Stomach smooth muscle (tissue), 2 donors: Measurements from ENCODE around the gene ZBTB20.

Source experiments
- H3K27ac ChIP-seq: one replicate; pipeline ENCODE4 v1.7.0; 2013; ENCODE audit warnings: mild to moderate bottlenecking, low read length, inconsistent platforms
- H3K27me3 ChIP-seq, 2 donors: one replicate each; pipeline ENCODE4 v1.7.0; 2013; ENCODE audit warnings: low read length in 2 of 2; ENCODE audit not compliant: insufficient read depth in 2 of 2, control insufficient read depth in 1 of 2
- H3K36me3 ChIP-seq, 2 donors: one replicate each; pipeline ENCODE4 v1.7.0; 2013; ENCODE audit warnings: low read length in 2 of 2; ENCODE audit not compliant: control insufficient read depth in 2 of 2, insufficient read depth in 2 of 2
- H3K4me1 ChIP-seq: one replicate; pipeline ENCODE4 v1.7.0; 2013; ENCODE audit warnings: low read length; ENCODE audit not compliant: control insufficient read depth, insufficient read depth
- H3K4me3 ChIP-seq, 2 donors: one replicate each; pipeline ENCODE4 v1.7.0; 2013; ENCODE audit warnings: low read length in 2 of 2
- H3K9ac ChIP-seq, 2 donors: one replicate each; pipeline ENCODE4 v1.7.0; 2013; ENCODE audit warnings: low read length in 2 of 2, mild to moderate bottlenecking in 1 of 2
- H3K9me3 ChIP-seq, 2 donors: one replicate each; pipeline ENCODE4 v1.7.0; 2013; ENCODE audit warnings: low read length in 2 of 2; ENCODE audit not compliant: control insufficient read depth in 2 of 2
- donor health status: healthy.
- donor health status: Pancreatic carcinoma.

Gene ZBTB20

DNA sequence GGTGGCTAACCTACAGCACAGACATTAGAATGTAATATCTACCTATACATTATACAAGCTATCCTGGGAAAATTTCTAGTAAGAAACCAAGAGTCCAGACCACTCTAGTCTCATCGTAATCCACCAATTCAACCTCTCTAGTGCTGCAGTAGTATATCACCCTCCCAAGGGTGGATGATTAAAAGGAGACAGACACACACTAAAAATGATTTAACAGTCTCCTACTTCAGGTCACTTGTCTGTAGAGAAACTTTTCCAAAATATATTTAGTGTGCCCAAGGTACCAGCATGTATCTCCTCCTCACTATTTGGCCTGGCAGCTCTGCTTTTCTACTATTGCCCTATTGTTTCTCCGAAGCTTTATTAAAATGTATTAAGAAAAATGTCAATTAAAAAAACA, 45.0 kb downstream of the ZBTB20 start:
- Histone ChIP-seq H3K27me3 (no peaks in the 10 kb centered on the region), H3K27ac (no peak overlapping the region), H3K4me1 (peaks cover 2% of the 10 kb centered on the region), H3K36me3 (peaks cover 0 to 2% of the 10 kb centered on the region in 2 donors), H3K9ac (no peak overlapping the region), H3K9me3 (no peaks in the 10 kb centered on the region), H3K4me3 (no peak overlapping the region)

DNA sequence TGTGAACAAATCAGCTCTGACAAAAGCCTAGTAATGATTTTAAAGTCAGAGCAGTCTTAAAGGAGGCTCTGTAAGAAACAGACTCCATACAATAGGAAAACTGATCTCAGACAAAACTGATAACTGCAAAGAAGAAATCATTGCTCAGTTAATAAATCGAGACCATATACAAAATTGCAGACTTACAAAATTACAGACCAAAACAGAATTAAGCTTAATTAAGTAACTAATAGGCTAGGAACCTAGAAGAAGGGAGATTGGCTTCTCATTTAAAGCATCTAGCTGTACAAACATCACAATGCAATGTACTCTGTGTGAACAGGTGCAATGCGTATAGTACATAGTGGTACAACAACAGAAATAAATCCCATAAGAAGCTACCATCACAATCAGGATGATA, 46.3 kb downstream of the ZBTB20 start:
- Histone ChIP-seq H3K9me3 (no peaks in the 10 kb centered on the region), H3K27ac (no peak overlapping the region), H3K4me1 (peaks cover 2% of the 10 kb centered on the region), H3K27me3 (no peaks in the 10 kb centered on the region), H3K4me3 (peak overlapping the region; percentile 70 to 73), H3K9ac (peak overlapping the region in 1 of 2 donors; percentile 67), H3K36me3 (peaks cover 0 to 2% of the 10 kb centered on the region in 2 donors)

DNA sequence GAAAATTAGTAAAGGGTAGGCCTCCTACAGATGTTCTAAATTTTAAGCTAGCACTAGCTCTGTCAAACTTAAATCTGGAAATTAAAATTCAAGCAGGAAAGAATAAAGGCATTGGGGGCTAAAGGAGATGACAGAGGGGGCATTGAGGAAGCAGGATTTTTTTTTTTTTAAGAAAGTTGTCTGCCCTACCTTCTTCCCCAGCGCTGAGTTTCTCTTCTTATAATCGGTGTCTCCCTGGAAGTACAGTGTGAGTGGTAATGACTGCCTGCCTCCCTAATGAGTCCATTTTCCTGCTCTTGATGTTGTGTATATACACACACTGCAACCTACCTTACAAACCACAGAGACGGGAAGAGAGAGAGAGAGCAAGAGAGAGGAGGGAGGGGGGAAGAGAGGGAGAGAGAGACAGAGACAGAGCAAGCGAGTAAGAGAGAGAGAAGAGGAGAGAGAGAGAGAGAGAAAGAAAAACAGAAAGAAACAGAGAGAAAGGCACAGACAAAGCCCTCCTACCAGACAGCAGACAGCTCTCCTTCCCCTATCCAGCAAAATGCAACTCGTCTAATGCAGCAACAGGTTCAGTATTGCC, 47.0 kb downstream of the ZBTB20 start:
- H3K4me1 ChIP-seq, result peaks cover 2% of the 10 kb centered on the region
- no peaks in the 10 kb centered on the region for H3K27me3 ChIP-seq
- H3K9me3 ChIP-seq, result no peaks in the 10 kb centered on the region
- peak overlapping the region; percentile 11 for H3K27ac ChIP-seq
- peaks cover 0 to 2% of the 10 kb centered on the region in 2 donors for H3K36me3 ChIP-seq
- H3K9ac ChIP-seq, result peak overlapping the region; percentile 67 to 68
- peak overlapping the region; percentile 70 to 73 for H3K4me3 ChIP-seq

DNA sequence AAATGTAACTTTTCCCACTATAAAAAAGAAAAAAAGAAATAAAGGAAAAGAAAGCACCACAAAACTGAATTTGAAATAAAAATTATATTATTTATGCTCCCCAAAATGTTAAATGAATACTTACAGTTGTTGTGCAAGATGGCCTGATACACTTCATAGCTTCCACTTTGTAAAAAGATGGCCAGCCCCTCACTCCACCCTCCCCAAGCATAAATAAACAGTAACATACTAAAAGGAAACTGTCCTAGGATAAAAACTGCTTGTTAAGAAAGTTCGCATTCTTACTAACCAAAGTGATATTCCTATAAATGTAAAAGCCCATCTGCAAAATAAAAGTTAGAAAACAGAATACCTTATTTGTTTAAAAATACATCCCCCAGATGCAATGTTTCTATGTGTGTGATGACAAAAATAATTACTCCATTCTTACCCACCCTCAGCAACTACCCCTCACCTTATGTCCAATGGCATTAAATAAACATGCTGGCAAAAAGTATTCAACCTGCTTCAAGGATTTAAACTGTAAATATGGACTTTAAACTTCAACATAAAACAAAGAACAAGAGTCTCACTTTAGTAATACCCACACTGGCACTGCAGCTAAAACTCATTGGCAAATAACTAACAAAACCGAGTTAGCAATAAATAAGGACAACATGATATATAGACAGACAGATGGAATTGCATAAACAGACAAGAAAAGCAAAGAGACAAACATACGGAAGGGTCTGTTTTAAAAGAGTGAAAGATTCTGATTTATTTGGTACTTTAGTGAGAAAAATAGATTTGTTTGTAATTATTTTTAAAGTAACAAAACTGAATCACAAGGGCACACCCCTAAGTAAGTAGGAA, 47.7 kb downstream of the ZBTB20 start:
- Histone ChIP-seq H3K4me1 (peaks cover 2% of the 10 kb centered on the region), H3K9me3 (no peaks in the 10 kb centered on the region), H3K9ac (peak overlapping the region; percentile 67 to 68), H3K36me3 (peaks cover 0 to 2% of the 10 kb centered on the region in 2 donors), H3K4me3 (peak overlapping the region; percentile 70 to 73), H3K27me3 (no peaks in the 10 kb centered on the region), H3K27ac (peak overlapping the region; percentile 11)

DNA sequence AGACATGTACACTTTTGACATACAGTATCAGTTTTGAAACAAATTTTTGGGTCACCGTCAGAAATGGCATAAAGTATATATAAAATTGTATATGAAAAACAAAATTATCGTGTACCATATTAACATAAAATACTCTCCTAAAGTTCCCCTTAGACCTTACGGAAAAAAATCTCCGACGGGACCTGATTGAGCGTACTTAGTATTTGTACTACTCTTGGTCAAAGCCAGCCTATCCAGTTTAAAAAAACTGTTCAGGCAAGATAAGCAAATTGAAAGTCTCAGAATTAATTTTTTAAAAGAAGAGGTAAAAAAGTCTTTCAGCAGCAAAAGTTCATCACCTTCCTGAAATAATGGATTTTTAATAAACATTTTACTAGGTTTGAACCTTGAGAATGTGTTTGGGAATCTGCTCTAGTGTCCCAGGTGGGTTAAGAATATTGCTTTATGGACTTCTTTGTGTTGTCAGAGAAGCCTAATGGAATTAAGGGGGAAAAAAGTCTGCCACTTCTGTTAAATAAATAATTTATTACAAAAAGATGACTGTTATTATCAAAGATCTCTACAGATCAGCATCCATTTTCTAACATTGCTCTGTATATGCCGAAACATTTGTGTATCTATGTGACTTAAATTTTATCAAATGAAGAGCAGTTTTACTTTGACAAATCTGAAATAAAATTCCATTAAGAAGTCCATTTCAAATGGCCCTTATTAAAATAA, 48.6 kb downstream of the ZBTB20 start:
- Histone ChIP-seq H3K36me3 (no peaks in the 10 kb centered on the region), H3K9ac (no peak overlapping the region), H3K4me3 (no peak overlapping the region), H3K27me3 (no peaks in the 10 kb centered on the region), H3K9me3 (no peaks in the 10 kb centered on the region), H3K4me1 (peaks cover 2% of the 10 kb centered on the region), H3K27ac (no peak overlapping the region)

DNA sequence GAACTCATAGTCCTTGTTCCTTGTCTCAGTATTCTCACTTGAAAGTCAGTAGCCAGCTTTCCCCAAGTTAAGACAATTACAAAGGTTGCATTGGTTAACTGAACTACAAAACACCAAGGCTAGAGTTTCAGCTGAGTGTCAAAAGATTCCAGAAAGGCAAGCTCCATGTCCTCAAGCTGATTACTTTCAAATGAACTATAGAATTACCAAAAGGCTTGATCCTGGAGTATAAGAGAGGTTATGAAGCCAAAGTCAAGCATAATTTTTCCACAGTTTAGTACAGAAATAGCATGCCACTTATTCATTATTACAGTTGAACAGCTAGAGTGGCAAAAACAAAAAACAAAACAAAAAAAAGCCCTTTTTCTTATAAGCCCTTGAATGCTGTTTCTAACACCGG, 51.9 kb downstream of the ZBTB20 start:
- Histone ChIP-seq H3K9me3 (no peaks in the 10 kb centered on the region), H3K36me3 (no peaks in the 10 kb centered on the region), H3K27ac (no peak overlapping the region), H3K27me3 (no peaks in the 10 kb centered on the region), H3K4me1 (peaks cover 2% of the 10 kb centered on the region), H3K4me3 (no peak overlapping the region), H3K9ac (no peak overlapping the region)

DNA sequence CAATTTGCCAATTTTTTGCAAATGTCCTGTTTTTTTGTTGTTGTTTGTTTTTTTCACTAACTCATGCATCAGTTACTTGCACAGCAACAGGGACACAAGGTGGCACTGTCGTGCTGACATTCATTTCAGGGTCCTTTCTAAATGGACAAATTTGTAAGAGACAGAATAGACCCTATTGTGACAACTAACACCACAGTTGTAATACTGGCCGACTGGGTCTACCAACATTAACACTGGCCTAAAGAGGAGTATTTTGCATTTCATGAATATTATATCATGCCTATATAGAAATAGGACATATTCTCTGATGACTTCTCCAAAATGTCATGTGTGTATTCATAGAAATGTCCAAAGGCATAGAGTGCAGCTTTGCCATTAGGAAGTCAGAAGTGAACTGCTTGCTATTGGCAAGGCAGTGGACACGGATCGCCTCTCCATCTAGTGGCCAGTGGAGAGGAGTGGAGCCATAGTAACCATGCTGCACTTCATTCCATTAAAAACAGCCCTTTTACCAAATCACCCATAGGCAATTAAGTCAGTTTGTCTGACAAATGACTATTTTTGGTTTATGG, 54.8 kb downstream of the ZBTB20 start:
- no peak overlapping the region for H3K4me3 ChIP-seq
- H3K27ac ChIP-seq, result no peak overlapping the region
- no peaks in the 10 kb centered on the region for H3K9me3 ChIP-seq
- H3K4me1 ChIP-seq, result no peaks in the 10 kb centered on the region
- H3K36me3 ChIP-seq, result no peaks in the 10 kb centered on the region
- no peaks in the 10 kb centered on the region for H3K27me3 ChIP-seq
- H3K9ac ChIP-seq, result no peak overlapping the region

DNA sequence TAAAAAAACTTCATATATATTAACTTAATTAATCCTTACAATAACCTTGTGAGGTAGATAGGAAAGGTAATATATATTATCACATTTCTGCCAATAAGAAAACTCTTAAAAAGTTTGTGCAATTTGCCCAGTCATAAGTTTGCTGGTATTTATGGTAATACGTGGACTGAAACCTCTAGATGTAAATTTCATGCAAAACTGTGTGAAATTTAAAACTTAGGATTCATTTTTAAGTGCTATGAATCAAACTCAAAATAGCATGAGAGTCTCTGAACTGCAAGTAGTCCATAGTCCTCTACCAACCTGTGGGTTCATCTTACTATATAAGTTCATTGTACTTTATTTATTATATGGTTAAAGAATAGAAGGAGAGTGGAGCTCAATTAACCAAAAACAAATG, 56.4 kb downstream of the ZBTB20 start:
- Histone ChIP-seq H3K4me1 (no peaks in the 10 kb centered on the region), H3K36me3 (no peaks in the 10 kb centered on the region), H3K9ac (no peak overlapping the region), H3K27ac (no peak overlapping the region), H3K9me3 (no peaks in the 10 kb centered on the region), H3K27me3 (no peaks in the 10 kb centered on the region), H3K4me3 (no peak overlapping the region)

DNA sequence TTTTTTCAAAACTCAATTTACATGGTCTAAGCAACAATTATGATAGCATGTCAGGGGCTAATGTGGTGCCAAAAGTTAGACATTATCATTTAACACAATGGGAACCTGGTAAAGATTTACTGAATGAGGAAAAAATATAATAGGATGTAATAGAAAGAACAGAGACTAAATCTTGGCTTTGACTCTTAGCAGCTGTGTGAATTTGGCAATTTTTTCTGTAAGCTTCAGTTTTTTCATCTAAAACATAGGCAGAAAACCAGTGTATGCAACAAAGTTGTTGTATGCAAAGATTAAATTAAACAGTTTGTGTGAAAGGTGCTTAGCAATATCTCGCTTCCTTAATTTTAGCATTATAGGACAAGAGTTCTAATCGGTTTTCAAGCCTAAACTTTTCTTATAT, 57.6 kb downstream of the ZBTB20 start:
- H3K4me1 ChIP-seq, result no peaks in the 10 kb centered on the region
- H3K9me3 ChIP-seq, result no peaks in the 10 kb centered on the region
- no peaks in the 10 kb centered on the region for H3K36me3 ChIP-seq
- no peak overlapping the region for H3K9ac ChIP-seq
- H3K4me3 ChIP-seq, result no peak overlapping the region
- H3K27ac ChIP-seq, result no peak overlapping the region
- H3K27me3 ChIP-seq, result no peaks in the 10 kb centered on the region

DNA sequence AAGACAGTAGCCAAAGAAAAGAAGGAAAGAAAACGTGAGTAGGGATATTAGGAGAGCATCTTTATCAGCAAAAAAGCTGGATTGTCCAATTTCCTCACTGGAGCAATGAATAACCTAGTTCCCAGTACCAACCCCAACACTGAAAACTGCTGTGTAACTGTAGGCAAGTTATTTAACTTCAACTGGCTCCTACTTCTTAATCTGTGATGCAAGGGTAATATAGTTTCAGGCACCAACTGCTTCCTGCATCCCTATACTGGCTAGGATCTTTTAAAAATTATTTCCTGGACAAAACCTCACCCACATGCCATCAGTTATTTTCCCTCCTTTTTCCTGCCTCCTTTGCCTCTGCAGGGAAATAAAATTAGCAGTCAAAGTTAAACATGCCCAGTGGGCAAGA, 59.6 kb downstream of the ZBTB20 start:
- H3K9ac ChIP-seq, result no peak overlapping the region
- H3K36me3 ChIP-seq, result no peaks in the 10 kb centered on the region
- no peak overlapping the region for H3K4me3 ChIP-seq
- no peaks in the 10 kb centered on the region for H3K4me1 ChIP-seq
- H3K27ac ChIP-seq, result no peak overlapping the region
- no peaks in the 10 kb centered on the region for H3K27me3 ChIP-seq
- H3K9me3 ChIP-seq, result no peaks in the 10 kb centered on the region
